Aortic smooth muscle cell (primary cell): ENCODE measurements around the gene RRAS2. TPM values are rescaled to one million over a fixed set of nuclear protein-coding genes. Genes with fewer than 3 reads are reported as not detected.

Experiments
- total RNA-seq: library from RNA; depleted of rRNA; stranded (reverse); fragments of >200 nt; gene quantifications from 2 replicates; pipeline ENCODE4 v1.2.3, GENCODE V29; 2014

RRAS2 gene
- 71.9 and 82.9 TPM in 2 replicates for total RNA-seq

DNA sequence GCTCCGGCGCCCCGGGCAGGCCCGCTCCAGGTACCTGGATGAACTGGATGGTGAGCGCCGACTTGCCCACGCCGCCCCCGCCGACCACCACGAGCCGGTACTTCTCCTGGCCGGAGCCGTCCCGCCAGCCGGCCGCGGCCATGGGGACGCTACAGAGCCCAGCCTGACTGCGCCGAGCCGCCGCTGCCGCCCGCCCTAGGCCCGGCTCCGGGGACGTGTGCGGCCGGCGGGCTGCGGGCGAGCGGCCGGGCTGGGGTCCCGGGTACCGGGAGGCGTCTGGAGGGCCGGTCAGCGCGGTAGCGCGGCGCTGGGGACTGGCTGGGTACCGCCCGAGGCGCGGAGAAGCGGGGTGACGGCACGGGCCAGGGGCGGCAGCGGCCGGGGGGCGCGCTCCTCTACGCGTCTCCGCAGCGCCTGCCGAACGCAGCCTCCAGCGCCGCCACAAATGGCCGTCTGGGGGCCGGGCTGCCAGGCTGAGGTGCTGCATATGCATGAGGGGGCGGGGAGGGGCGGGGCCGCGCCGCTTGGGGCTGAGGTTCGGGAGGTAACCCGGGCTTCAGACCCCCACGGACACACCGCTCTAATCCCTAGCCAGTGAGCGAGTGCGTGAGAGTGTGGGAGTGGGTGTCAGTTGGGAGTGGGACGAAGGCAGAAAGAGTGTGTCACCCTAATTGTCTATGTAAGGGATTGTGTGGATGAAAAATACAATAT is at the start of gene RRAS2:
RRAS2 (minus strand) TSS at position 455 of the 711 bp plus-strand sequence; CDS start at position 142, 313 bp downstream.

Other genes with a start within 250 kb of the RRAS2 start
- 263 and 280 TPM in 2 replicates for gene COPB1, start 140.6 kb upstream of the RRAS2 start, total RNA-seq
- gene PSMA1, start 161.2 kb upstream of the RRAS2 start, total RNA-seq = 139 and 151 TPM in 2 replicates